GM19043 (cell line): ENCODE measurements around the gene KIF26A.
"Not testable (repeated sequence)": the region's sequence is repeated elsewhere in the genome, so short reads cannot be mapped to it uniquely, and the experiment has no call there.

Source experiments
- ATAC-seq: cut with Tn5 transposase; IDR thresholded peaks from one replicate; pipeline ENCODE4 v1.9.1; 2021; ENCODE audit warnings: low read depth; ENCODE audit not compliant: unreplicated experiment

The KIF26A gene

DNA sequence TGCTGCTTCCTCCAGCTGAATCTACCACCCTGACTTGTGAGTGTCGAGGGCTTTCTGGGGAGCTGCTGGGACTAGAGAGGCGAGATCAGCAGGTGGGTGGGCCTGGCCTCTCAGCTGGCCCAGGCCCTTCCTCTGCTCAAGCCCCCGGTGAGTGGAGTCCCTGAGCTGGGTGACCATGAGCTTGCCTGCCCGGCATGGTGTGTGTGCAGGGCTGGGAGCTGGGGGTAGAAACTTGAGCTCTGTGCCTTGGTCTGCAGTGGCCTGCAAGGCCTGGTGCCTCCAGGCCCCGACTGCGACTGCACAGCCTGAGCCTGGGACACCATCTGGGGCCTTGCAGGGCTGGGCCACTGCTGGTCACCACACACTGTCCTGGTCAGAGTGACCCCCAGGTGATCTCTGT lies 67.4 kb downstream of the KIF26A start:
- ATAC-seq: no peak

DNA sequence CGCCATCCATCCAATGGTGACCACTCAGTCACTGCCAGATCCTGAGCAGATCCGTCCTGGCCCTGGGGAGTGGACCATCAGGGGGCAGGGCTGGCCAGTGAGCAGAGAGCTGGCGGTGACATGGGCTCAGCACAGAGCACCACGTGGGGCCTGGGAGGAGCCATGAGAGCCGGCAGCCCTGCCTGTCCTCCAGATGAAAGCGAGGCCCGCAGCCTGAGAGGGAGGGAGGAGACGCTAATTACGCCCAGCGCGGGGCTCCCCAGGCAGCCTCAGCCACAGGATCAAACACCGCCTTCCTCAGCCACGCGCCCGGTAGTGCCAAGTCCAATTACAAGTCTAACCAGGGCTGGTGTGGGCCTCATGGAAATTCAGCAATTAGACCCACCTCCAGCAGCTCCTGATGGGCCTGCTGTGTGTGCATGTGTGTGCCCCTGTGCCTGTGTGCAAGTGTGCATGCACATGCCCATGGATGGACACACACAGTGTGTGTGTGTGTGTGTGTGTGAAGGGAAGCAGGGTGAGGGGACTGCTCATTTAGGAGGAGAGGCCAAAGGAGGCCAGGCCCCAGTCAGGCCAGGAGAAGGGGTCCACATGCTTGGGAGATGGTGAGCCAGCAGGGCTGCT lies 68.0 kb downstream of the KIF26A start:
- ATAC-seq: no peak

DNA sequence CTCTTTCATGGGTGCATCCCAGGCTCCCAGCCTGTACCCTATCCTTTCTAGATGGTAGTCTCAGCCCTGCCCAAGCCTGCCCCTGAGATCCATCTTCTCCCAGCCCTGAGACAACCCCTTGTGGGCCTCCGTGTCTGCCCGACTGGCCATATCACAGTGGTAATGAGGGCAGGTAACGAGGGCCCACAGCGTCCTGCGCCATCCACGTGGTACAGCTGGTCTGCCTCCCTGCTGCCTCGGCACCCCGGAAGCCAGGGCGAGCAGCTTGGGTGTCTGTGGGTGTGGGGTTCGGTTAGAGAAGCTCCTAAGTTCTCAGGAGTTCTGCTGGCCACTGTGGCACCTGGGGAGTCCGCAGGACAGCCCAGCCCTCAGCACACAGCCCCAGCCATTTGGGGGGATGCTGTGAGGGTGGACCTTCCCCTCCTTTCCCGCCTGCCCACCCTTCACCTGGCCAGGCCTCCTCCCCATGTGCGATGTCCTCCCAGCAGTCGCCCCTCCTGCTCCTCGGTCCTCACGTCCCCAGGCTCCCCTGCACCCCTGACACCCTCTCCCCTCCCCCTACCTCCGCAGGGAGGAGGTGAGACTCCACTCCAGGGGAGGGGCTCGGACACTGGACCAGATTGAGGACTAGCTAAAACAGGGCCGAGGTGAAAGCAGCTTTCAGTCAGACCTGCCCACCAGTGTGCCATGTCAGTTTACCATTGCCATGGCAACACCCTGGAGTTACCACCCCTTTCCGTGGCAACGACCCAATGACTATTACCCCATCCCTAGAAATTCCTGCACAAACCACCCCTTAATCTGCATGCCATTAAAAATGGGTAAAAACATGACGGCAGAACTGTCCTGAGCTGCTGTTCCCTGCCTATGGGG lies 69.0 kb downstream of the KIF26A start:
- no peak for ATAC-seq

DNA sequence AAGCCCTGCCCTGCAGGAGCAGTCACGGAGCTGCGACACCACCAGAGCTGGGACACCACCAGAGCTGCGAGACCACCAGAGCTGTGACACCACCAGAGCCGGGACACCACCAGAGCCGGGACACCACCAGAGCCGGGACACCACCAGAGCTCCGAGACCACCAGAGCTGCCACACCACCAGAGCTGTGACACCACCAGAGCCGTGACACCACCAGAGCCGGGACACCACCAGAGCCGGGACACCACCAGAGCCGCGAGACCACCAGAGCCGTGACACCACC lies 69.6 kb downstream of the KIF26A start:
- not testable (repeated sequence) for ATAC-seq

DNA sequence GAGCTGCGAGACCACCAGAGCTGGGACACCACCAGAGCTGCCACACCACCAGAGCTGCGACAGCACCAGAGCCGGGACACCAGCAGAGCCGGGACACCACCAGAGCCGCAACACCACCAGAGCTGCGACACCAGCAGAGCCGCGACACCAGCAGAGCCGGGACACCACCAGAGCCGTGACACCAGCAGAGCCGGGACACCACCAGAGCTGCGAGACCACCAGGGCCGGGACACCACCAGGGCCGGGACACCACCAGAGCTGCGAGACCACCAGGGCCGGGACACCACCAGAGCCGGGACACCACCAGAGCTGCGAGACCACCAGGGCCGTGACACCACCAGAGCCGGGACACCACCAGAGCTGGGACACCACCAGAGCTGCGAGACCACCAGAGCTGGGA lies 69.9 kb downstream of the KIF26A start:
- ATAC-seq: not testable (repeated sequence)

DNA sequence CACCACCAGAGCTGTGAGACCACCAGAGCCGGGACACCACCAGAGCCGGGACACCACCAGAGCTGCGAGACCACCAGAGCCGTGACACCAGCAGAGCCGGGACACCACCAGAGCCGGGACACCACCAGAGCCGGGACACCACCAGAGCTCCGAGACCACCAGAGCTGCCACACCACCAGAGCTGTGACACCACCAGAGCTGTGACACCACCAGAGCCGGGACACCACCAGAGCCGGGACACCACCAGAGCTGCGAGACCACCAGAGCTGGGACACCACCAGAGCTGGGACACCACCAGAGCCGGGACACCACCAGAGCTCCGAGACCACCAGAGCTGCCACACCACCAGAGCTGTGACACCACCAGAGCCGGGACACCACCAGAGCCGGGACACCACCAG lies 70.7 kb downstream of the KIF26A start:
- ATAC-seq: not testable (repeated sequence)

DNA sequence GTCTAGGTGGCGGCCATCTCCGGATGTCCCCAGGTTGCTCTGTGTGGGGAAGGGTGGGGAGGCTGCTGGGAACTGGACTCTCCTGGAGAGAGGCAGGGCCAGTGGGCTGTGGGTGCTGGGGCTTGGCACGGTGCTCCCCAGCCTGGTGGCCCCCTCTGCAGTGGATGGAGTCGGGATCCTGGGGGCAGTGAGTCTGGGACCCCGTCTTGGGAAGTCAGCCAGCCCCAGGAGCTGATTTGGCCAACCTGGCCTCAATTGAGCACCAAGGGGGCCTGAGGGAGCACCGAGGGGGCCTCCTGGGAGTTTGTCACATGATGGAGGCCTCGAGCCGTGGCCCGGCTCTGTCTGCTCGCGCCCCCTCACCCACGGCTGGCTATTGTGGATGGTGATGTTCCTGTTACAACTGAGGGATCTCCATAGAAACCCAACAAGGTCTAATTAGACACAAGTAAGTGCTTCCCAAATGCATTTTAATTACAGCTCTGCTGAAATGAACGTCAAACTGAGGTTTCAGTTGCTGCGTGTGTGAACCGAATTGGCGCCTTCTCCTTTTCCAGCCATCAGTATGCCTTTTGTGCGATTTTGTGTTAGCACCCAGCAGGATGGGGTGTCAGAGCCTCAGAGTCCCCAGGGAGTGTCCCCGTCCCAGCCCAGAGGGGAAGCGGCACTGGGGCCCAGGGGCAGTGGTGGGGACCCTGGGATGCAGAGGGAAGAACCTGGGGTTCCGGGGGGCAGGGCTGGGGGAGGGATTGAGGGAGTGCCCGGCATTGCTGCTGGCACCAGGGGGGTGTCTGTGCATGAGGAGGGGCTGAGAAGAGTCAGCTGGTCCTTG lies 71.8 kb downstream of the KIF26A start:
- no peak for ATAC-seq

DNA sequence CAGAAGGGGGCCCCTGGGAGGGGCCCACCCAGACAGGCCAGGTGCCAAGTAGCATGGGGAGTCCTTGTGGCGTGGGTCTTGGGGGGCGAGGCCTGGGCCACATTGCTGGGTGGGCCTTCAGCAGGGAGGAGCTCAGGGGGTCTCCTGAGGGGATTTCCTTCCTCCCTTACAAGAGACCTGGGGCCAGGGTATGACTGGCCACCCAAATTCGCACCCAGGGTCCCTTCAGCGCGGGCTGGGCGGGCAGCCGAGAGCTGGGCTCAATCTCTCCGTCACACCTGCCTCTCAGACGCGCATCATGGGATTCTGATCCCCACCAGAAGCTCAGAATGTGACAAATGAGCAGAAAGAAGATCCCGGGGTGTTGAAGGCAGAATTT lies 72.4 kb downstream of the KIF26A start:
- ATAC-seq: no peak

DNA sequence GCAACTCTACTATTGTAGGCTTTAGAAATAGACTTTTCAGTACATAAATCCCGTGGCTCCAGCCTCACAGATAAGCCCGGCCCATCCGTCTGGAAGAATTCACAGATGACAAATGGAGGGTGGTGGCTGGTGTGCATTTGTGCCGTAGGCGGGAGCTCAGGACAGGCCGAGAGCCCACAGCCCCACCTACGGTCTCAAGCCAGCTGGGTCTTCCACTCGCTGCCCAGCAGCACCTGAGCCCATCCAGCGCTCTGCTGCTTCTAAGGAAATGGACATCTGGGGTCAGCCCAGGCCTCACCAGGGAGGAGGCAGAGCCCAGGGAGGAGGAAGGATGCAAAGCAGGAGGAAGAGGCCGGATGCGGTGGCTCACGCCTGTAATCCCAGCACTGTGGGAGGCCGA lies 72.8 kb downstream of the KIF26A start:
- ATAC-seq: no peak

DNA sequence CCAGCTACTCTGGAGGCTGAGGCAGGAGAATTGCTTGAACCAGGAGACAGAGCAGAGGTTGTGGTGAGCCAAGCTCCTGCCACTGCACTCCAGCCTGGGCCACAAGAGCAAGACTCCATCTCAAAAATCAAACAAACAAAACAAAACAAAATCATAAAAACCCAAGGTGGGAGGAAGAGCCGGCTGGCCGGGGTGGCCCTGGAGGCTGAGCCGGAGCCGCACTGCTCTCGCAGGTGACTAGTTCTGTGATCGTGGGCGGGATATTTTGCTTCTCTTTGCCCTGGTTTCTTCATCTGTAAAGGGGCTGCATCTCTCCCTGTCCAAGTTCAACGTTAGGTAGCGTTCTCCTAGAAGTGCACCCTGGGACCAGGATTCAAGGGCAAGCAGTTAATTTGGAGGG lies 73.4 kb downstream of the KIF26A start:
- no peak for ATAC-seq

DNA sequence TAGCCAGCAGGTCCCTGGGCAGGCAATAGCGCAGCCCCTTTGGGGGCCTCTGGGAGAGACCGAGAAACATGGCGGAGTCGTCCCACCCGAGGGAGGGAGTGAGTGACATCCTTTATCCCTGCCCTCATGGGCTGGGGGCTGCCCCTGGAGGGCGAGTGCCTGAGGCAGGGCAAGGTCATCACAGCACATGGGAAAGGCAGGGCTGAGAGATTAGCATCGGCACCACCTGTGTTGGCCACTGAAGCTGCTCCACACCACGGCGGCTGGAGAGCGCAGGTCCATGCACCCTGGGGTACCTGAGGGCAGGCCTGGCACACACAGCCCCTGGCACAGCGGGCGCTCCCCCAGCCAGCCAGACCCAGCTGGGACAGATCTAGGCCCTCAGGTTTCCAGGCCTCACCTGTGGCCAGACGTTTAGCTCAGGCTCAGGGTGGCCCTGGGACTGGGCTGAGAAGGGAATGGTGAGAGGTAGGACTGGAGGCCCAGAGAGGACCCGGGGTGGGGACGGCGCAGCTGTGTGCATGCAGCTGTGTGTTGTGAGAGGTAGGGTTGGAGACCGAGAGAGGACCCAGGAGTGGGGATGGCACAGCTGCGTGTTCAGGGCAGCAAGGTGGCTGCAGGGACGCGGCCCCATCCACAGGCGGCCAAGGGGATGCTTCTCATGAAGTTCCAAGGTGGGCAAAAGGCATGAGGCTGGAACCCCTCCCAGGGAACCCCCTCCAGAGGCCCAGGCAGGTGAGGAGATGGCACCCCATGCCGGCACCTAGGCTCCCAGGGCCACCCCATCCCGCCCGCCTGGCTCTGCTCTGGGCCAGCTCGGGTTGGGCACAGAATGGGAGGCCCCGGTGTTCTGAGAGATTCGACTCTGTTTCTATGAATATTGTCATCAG lies 74.1 kb downstream of the KIF26A start:
- no peak for ATAC-seq

DNA sequence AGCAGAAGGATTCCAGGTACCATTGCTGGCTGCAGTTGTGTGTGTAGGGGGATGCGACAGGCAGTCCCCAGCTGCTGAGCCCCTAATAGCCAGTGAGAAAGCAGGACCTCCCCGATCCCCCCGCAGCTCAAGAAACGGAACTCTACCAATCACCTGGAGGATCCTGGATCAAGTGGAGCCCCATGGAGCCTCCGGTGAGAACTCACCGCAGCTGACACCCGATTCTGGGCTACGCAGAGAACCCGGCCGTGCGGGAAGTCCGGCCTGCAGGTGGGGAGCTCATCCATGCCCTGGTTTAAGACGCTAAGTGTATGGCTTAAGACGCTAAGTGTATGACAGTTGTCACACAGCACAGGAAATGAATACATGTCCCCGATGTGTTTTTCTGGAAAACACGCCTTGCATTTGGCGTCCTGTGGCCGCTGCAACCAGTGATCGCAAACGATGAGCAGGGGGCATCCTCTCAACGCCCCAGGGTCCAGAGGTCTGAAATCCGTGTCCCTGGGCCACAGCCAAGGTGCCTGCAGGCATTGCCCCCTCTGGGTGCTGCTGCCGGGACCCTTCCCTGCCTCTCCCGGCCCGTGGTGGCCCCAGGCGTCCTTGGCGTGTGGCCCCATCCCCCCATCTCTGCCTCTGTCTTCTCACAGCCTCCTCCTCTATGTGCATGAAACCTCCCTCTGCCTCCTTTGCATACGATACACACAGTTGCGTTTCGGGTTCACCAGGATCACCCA lies 75.1 kb downstream of the KIF26A start:
- no peak for ATAC-seq

DNA sequence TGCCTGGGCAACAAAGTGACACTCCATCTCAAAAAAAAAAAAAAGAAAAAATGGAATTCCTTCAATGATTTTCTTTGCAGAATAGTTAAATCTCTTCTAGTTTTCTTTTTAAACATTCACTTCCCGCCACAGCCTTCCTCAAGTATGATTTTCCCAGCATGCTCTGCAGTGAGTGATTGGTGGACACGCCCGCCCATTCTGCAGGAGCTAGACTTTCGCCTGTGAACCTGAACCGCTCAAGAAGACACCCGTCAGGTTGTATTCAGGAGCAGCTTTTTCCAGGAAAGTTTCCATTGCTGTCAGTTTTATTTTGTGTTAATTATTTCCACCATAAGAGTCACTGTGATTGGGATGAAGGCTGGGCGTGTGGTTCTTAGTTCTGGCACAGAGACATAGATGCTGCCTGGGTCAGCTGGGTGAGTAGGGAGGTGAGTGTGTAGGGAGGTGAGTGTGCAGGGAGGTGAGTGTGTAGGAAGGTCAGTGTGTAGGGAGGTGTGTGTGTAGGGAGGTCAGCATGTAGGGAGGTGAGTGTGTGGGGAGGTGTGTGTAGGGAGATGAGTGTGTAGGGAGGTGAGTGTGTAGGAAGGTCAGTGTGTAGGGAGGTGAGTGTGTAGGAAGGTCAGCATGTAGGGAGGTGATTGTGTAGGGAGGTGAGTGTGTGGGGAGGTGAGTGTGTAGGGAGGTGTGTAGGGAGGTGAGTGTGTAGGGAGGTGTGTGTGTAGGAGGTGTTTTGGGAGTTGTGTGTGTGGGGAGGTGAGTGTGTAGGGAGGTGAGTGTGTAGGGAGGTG lies 76.2 kb downstream of the KIF26A start:
- no peak for ATAC-seq

DNA sequence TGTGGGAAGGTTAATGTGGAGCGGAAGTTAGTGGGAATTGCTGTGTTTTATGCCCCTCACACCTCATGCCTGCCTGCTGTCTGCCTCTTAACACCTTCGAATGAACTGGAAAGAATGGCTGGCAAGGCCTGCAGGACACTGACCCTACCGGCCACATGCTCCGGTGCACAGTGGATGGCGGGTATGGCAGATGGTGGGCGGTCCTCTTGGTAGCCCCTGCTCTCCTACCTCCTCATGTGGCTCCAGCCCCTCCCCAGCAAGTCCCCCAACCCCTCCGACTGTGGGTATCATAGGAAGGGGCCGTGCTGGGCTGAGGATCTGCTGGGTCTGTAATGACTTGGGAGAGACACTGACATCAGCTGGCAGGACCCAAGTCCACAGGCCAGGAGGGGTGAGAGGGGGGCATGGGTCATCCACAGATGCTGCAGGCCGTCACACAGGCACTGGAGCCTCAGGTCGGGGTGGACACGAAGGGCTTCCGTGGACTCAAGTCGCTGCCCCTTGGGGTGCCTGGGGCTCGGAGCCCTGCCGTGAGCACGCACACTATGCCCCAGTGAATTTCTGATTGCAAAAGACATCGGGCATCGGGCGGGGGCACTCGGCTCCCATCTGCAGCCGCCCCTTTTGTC lies 77.4 kb downstream of the KIF26A start:
- ATAC-seq: no peak

DNA sequence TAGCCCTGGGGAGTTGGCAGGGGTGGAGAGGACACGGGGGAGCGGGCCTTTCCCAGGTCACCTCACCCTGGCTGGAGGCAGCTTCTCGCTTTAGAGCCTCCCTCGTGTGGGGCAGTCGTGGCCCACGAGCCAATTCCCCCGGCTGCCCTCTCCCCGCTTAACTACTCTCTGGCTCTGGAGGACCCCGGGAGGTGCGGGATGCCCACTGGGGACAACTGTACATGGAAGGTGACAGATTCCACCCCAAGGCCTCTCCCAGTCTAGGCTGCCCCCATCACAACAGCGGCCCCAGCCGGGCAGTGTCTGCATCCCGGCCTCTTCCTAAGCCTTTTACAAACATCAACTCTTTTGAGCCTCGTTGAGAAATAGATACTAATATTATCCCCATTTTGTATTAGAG lies 78.1 kb downstream of the KIF26A start:
- no peak for ATAC-seq

DNA sequence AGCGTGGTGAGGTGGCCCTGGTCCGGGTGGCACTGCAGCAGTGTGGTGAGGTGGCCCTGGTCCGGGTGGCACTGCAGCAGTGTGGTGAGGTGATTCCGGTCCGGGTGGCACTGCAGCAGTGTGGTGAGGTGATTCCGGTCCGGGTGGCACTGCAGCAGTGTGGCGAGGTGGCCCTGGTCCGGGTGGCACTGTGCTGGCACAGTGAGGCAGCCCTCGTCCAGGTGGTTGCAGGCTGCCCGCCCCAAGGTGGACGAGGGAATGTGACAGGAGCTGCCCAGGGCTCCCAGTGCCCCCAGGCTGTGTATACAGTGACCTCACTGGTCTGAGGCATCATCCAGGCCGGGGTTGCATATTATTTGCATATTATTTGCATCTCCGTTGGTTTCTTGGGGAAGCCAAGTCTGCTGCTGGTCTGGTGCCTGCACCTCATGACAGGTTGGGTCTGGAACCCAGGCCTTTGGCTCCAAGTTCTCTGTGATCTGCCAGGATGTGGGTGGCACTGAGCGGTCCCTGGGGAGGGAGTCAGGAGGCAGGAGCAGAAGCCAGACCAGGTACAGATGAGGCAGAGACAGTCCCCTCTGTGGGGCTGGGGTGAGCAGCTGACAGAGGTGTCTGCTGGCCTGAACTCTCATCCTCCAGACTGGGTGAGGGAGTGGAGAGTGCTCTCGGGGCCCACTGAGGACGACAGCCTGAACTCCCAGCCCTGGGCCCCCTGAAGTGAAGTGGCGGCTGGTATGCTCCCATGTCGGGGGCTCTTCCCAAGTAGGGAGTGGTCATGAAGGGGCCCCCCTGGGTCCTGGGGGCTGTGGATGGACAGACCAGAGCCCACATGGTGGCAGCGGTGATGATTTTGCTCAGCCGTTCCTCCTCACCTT lies 79.3 kb downstream of the KIF26A start:
- no peak for ATAC-seq

DNA sequence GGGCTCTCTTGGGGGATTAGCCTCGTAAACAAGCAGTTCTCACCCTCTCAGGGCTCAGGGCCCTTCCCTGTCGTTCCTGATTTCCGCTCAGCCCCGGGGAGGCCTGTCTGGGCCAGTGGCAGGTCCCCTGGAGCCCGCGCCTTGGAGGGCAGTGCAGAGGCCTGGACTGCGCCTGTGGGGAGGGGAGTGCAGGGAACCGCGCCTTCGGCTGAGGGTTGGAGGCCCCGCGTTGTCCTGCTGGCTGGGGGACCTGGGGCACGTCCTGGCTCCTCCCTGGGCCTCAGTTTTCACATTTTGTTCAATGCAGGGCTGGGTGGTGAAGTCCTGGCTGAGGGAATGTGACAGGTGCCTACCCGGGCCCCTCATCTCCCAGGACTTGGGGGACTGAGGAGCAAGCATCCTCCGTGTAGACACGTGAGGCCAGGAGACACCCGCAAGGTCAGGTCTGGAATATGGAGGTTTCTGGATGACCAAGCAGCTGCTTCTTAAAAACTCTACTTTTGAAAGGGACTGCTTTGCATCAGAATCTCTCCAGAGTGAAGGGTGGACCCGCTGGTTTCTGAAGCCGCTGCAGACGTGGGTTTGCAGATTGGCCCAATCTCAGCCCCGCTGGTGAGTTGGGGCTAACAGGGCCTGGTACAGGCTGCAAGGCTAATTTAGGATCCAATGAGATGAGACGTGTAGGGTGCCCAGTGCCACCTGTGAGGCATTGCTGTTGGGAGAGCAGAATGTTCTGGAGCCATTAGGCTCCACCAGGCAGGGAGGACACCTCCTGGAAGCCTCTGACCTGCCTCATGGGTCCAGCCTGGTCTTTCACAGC lies 80.2 kb downstream of the KIF26A start:
- ATAC-seq: no peak
